ENCODE measurements around the gene TAMALIN. TPM values are rescaled to one million over a fixed set of nuclear protein-coding genes. Genes with fewer than 3 reads are reported as not detected.

Gene TAMALIN
- total and polyA plus RNA-seq, 2 experiments from 2014 or later, result 0.34 to 3.0 TPM

GRCh38 chr12:52054231-52054832, 47.6 kb downstream of the TAMALIN start (continued):
- TF ChIP-seq POLR2AphosphoS5 (IDR thresholded peaks at IDR 0.05; ENCODE audit: low read depth), result no peak
- no peak for TF ChIP-seq EZH2phosphoT487 (IDR thresholded peaks at IDR 0.05; ENCODE audit: unreplicated experiment)
- TF ChIP-seq ZNF114 (CRISPR knock-in tag; IDR thresholded peaks at IDR 0.05), result no peak
- TF ChIP-seq CTCF (conservative IDR thresholded peaks at IDR 0.05; ENCODE audit: low read depth in 2 of 2), result no peak
- TF ChIP-seq ZNF331 (CRISPR knock-in tag; IDR thresholded peaks at IDR 0.05; ENCODE audit: low read depth), result no peak

DNA sequence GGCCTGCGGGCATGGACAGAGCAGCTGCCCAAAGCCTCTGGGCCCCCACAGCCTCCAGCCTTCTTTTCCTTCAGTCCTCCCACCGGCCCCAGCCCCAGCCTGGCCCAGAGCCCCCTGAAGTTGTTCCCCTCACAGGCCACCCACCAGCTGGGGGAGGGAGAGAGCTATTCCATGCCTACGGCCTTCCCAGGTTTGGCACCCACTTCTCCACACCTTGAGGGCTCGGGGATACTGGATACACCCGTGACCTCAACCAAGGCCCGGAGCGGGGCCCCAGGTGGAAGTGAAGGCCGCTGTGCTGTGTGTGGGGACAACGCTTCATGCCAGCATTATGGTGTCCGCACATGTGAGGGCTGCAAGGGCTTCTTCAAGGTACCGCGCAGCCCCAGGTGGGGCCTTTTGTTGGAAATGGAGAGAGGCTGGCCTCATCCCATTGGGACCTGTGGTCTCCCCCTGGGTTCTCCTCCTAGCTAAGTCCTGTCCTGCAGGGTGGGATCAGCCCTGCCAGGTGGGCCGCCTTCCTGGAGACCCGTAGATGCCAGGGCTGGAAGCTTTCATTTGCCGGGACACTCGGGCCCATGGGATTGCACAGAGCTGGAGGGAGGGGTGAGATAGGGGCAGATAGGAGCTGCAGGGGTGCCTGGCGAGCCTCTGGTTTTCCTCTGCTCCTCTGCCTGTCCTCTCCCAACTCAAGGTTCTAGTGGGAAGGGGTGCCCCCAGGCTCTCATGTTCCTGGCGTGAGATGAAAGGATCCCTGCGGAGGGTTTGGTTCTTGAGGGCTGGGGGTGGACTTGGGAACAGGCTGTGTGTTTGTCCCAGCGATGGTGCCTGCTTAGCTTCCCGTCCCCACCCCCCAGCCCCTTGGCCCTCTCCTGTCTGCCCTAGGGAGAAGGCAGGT, 48.3 kb downstream of the TAMALIN start:
- Histone ChIP-seq H3K79me2 (replicated peaks; ENCODE audit: insufficient read depth) (no peaks in the 10 kb centered on the region), H3K27ac (ENCODE audit: low read depth) (no peak overlapping the region), H3K9me2 (ENCODE audit: insufficient read depth) (no peaks in the 10 kb centered on the region), H3K4me1 (ENCODE audit: insufficient read depth) (peaks cover 13% of the 10 kb centered on the region), H3K27me3 (ENCODE audit: insufficient read depth) (peaks cover 26% of the 10 kb centered on the region), H3K36me3 (ENCODE audit: insufficient read depth) (no peaks in the 10 kb centered on the region), H2AFZ (no peak overlapping the region), H3K4me3 (no peak overlapping the region), H3F3A (replicated peaks; ENCODE audit: low read depth) (no peaks in the 10 kb centered on the region; the same call in 1 of the 2 replicates), H4K20me1 (replicated peaks; ENCODE audit: insufficient read depth) (peaks cover 20% of the 10 kb centered on the region), H3K4me2 (no peak overlapping the region)
- no peak overlapping the region for H3K27ac Mint-ChIP-seq
- H3K27me3 Mint-ChIP-seq (ENCODE audit: insufficient read depth, low read depth, poor library complexity), result peaks cover 25% of the 10 kb centered on the region
- H3K36me3 Mint-ChIP-seq (ENCODE audit: low read depth), result peaks cover 10% of the 10 kb centered on the region; the same call in 2 of the 3 replicates
- H3K4me3 Mint-ChIP-seq, result no peak overlapping the region
- DNase-seq (ENCODE audit: low spot score) (no peak), ATAC-seq (no peak)
- peaks cover 17% of the 10 kb centered on the region for H3K4me1 Mint-ChIP-seq
- H3K9me3 Mint-ChIP-seq, result no peaks in the 10 kb centered on the region
- TF ChIP-seq, protein P1, sequence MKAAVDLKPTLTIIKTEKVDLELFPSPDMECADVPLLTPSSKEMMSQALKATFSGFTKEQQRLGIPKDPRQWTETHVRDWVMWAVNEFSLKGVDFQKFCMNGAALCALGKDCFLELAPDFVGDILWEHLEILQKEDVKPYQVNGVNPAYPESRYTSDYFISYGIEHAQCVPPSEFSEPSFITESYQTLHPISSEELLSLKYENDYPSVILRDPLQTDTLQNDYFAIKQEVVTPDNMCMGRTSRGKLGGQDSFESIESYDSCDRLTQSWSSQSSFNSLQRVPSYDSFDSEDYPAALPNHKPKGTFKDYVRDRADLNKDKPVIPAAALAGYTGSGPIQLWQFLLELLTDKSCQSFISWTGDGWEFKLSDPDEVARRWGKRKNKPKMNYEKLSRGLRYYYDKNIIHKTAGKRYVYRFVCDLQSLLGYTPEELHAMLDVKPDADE (IDR thresholded peaks at IDR 0.05), result no peak
- TF ChIP-seq EZH2phosphoT487 (IDR thresholded peaks at IDR 0.05; ENCODE audit: unreplicated experiment) (no peak), CTCF (conservative IDR thresholded peaks at IDR 0.05; ENCODE audit: low read depth in 2 of 2) (no peak)
- TF ChIP-seq, protein P2, sequence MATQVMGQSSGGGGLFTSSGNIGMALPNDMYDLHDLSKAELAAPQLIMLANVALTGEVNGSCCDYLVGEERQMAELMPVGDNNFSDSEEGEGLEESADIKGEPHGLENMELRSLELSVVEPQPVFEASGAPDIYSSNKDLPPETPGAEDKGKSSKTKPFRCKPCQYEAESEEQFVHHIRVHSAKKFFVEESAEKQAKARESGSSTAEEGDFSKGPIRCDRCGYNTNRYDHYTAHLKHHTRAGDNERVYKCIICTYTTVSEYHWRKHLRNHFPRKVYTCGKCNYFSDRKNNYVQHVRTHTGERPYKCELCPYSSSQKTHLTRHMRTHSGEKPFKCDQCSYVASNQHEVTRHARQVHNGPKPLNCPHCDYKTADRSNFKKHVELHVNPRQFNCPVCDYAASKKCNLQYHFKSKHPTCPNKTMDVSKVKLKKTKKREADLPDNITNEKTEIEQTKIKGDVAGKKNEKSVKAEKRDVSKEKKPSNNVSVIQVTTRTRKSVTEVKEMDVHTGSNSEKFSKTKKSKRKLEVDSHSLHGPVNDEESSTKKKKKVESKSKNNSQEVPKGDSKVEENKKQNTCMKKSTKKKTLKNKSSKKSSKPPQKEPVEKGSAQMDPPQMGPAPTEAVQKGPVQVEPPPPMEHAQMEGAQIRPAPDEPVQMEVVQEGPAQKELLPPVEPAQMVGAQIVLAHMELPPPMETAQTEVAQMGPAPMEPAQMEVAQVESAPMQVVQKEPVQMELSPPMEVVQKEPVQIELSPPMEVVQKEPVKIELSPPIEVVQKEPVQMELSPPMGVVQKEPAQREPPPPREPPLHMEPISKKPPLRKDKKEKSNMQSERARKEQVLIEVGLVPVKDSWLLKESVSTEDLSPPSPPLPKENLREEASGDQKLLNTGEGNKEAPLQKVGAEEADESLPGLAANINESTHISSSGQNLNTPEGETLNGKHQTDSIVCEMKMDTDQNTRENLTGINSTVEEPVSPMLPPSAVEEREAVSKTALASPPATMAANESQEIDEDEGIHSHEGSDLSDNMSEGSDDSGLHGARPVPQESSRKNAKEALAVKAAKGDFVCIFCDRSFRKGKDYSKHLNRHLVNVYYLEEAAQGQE (IDR thresholded peaks at IDR 0.05; ENCODE audit: unreplicated experiment), result no peak
